ENCODE measurements around the gene HACD3.

Gene HACD3

GRCh38 chr15:65516997-65517865, 13.0 kb upstream of the HACD3 start, which contains the start of gene DPP8:
Gene DPP8, minus strand, starts transcription at chr15:65517689. Its CDS starts 5,136 bp downstream, at chr15:65512553.
- Histone ChIP-seq H3K27ac (peak within 1 kb of the TSS; percentile 70 to 94), H3K4me3 (peak within 1 kb of the TSS; percentile 99)
- peak; percentile 94 for DNase-seq (ENCODE audit: low spot score)

GRCh38 chr15:65517866-65518207, 12.4 kb upstream of the HACD3 start:
- Histone ChIP-seq H3K4me3 (peak overlapping the region; percentile 99), H3K27ac (peak overlapping the region; percentile 70 to 94)
- DNase-seq (ENCODE audit: low spot score): no peak
- no peak for TF ChIP-seq CTCF (IDR thresholded peaks at IDR 0.05)

More at GRCh38 chr15:65516997-65517865, 13.0 kb upstream of the HACD3 start, which contains the start of gene DPP8:
- peak; percentile 53 for TF ChIP-seq CTCF (IDR thresholded peaks at IDR 0.05)

GRCh38 chr15:65518633-65519285, 11.5 kb upstream of the HACD3 start:
- H3K4me3 ChIP-seq: no peak overlapping the region
- DNase-seq (ENCODE audit: low spot score): no peak
- TF ChIP-seq CTCF (IDR thresholded peaks at IDR 0.05): no peak
- no peak overlapping the region for H3K27ac ChIP-seq

GRCh38 chr15:65521350-65521749, 8.9 kb upstream of the HACD3 start:
- no peak for DNase-seq (ENCODE audit: low spot score)
- H3K27ac ChIP-seq: no peak overlapping the region
- no peak for TF ChIP-seq CTCF (IDR thresholded peaks at IDR 0.05)

DNA sequence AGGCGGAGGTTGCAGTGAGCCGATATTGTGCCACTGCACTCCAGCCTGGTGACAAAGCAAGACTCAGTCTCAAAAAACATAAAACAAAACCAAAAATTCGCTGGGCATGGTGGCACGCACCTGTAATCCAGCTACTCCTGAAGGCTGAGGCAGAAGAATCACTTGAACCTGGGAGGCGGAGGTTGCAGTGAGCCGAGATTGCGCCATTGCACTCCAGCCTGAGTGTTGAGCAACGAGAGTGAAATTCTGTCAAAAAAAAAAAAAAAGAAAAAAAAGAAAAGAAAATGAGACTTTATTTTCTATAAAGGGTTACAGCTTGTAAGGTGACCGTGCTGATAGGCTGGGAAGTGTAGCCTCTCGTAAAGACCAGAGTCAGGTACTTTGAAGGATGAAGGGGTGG, 6.0 kb upstream of the HACD3 start:
- TF ChIP-seq CTCF (IDR thresholded peaks at IDR 0.05): no peak
- Histone ChIP-seq H3K27ac (no peak overlapping the region), H3K4me3 (no peak overlapping the region)
- DNase-seq (ENCODE audit: low spot score): no peak

More at GRCh38 chr15:65521350-65521749, 8.9 kb upstream of the HACD3 start:
- H3K4me3 ChIP-seq: no peak overlapping the region

DNA sequence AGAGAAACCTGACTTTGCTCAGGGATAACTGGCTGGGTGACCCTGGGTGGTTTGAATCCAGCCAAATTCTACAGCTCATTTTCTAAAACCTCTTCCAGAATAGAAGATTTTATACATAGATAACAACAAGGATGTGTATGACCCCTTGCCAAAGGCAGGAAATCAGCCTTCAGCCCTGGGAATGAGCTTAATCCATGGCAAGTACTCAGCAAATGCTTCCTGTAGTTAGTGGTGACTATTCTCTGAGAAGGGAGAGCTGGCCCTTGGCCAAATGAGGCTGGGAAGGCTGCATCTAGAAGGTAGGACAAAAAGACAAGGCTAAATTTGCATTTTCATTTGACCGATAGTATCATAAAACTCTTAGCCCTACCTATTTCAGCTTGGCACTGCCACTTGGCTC, 4.6 kb upstream of the HACD3 start:
- no peak overlapping the region for H3K4me3 ChIP-seq
- no peak for DNase-seq (ENCODE audit: low spot score)
- H3K27ac ChIP-seq: no peak overlapping the region
- TF ChIP-seq CTCF (IDR thresholded peaks at IDR 0.05): no peak

Measured in coronary artery (tissue), 2 donors.